Mucosa of stomach (tissue), 1 donor: ENCODE measurements around the gene DDX31.

Source experiments
- H3K27me3 ChIP-seq: one replicate; pipeline ENCODE4 v1.7.0; 2013; ENCODE audit warnings: mild to moderate bottlenecking, low read length; ENCODE audit not compliant: control insufficient read depth, insufficient read depth
- H3K36me3 ChIP-seq: one replicate; pipeline ENCODE4 v1.7.0; 2013; ENCODE audit warnings: low read length; ENCODE audit not compliant: control insufficient read depth, insufficient read depth
- H3K4me1 ChIP-seq: one replicate; pipeline ENCODE4 v1.7.0; 2013; ENCODE audit warnings: mild to moderate bottlenecking, low read length; ENCODE audit not compliant: control insufficient read depth, insufficient read depth
- H3K4me3 ChIP-seq: one replicate; pipeline ENCODE4 v1.7.0; 2013; ENCODE audit warnings: low read length
- H3K9ac ChIP-seq: one replicate; pipeline ENCODE4 v1.7.0; 2013; ENCODE audit warnings: mild to moderate bottlenecking, low read length, moderate library complexity
- H3K9me3 ChIP-seq: one replicate; pipeline ENCODE4 v1.7.0; 2013; ENCODE audit warnings: mild to moderate bottlenecking, low read length, moderate library complexity; ENCODE audit not compliant: control insufficient read depth
- donor health status: Pancreatic carcinoma.

DDX31 gene

DNA sequence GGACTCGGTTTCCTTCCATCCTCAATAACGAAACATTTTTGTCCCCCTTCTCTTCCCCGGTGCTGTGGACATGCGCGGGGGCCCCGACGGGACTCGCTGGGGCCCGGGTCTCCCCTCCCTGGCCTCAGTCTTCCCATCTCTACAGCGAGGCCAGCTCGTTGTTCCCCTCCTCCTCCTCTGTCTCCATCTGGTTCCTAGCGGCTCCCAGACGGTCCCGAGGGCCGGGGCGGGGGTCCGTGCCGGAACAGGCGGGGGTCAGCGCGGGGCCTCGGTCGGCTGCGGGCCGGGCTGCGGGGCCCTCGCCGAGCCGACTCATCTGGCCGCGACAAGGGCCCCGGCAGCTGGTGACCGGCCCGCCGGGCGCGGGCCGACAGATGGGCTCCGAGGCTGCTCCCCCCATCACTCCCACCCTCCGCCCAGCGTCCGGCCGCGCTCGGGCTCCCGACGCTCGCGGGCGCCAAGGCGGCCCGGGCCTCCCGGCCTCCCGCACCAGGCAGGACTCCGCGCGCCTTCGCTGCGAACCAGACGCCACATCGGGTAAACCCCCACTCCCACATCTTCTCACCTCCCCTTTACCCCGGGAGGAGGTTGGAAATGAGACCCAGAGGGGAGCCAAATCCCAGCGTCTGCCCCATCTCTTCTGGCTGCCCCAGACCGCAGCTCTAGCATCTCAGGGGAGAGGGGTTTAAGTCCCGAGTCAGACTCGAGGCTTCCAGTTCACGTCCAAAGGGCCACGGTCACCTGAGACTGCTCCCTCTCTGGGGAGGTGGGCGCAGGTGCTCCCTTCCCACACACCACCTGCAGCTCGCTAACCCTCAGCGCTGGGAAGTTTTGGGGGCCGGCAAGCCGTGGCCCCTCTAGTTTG is 79.2 kb downstream of the DDX31 start:
- Histone ChIP-seq H3K9ac (no peak overlapping the region), H3K36me3 (no peaks in the 10 kb centered on the region), H3K4me1 (no peaks in the 10 kb centered on the region), H3K9me3 (no peaks in the 10 kb centered on the region), H3K4me3 (no peak overlapping the region), H3K27me3 (peaks cover 66% of the 10 kb centered on the region)

DNA sequence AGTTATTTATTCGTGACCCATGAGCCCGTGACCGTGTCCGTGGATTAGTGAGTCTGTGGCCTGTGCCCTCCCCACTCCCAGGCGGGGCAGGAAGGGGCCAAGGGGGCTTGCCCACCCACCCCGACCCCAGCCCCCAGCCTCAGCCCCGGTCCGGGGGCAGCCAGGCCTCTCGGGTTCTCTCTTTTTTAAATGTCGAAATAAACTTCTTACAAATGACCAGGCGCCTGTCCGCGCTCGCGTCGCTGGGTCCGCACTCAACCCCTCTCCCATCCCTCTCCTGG is 79.8 kb downstream of the DDX31 start:
- Histone ChIP-seq H3K4me3 (no peak overlapping the region), H3K36me3 (no peaks in the 10 kb centered on the region), H3K9me3 (no peaks in the 10 kb centered on the region), H3K4me1 (no peaks in the 10 kb centered on the region), H3K27me3 (peaks cover 71% of the 10 kb centered on the region), H3K9ac (no peak overlapping the region)

DNA sequence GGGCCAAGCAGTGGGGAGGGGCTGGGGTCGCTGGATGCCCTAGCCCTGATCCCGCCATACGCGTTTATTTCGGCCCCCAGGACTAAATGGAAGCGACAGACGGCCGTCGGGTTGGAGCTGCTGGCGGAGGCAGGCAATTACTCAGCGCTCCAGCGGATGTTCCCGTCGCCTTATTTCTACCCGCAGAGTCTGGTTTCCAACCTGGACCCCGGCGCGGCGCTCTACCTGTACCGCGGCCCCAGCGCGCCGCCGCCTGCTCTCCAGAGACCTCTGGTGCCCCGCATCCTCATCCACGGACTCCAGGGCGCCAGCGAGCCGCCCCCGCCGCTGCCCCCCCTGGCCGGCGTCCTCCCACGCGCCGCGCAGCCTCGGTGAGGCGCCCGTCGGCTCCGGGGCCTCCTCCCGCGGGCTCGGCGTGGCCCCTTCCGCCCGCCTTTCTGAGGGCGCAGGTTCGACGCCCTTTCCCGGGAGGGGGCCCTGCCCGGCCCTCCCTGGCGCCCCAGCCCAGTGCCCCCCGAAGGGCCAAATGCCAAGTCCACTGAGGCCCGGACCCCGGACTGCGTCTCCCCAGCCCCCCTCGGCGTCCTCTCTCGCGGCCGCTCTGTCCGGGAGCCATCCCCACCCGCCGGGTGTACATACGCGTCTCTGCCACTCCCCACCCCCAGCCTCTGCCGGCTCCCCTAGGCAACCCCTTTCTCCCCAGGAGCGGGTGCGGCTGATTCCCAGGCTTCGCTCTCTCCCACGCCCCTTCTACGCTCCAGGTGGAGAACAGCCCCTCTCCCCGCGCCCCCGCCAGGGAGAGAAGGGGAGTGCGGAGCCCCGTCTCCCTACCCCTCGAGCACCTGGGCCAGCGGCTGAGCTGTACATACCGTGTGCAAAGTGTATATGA is 80.4 kb downstream of the DDX31 start:
- no peak overlapping the region for H3K4me3 ChIP-seq

GRCh38 chr9:132588501-132589147 is 81.2 kb downstream of the DDX31 start:
- Histone ChIP-seq H3K27me3 (peaks cover 85% of the 10 kb centered on the region), H3K36me3 (no peaks in the 10 kb centered on the region), H3K9ac (no peak overlapping the region), H3K4me3 (no peak overlapping the region), H3K9me3 (no peaks in the 10 kb centered on the region), H3K4me1 (no peaks in the 10 kb centered on the region)

More for the DNA sequence above, 80.4 kb downstream of the DDX31 start:
- H3K27me3 ChIP-seq, result peaks cover 77% of the 10 kb centered on the region
- no peaks in the 10 kb centered on the region for H3K36me3 ChIP-seq
- H3K9me3 ChIP-seq, result no peaks in the 10 kb centered on the region
- no peaks in the 10 kb centered on the region for H3K4me1 ChIP-seq
- H3K9ac ChIP-seq, result no peak overlapping the region

- Histone ChIP-seq H3K27me3 (peaks cover 90% of the 10 kb centered on the region), H3K36me3 (no peaks in the 10 kb centered on the region), H3K9ac (no peak overlapping the region), H3K4me3 (no peak overlapping the region), H3K4me1 (no peaks in the 10 kb centered on the region), H3K9me3 (no peaks in the 10 kb centered on the region)
These were observed 81.7 kb downstream of the DDX31 start for GRCh38 chr9:132588098-132588497.

GRCh38 chr9:132587592-132587955 is 82.2 kb downstream of the DDX31 start:
- Histone ChIP-seq H3K4me1 (no peaks in the 10 kb centered on the region), H3K4me3 (no peak overlapping the region), H3K9ac (no peak overlapping the region), H3K9me3 (no peaks in the 10 kb centered on the region), H3K27me3 (peaks cover 95% of the 10 kb centered on the region), H3K36me3 (no peaks in the 10 kb centered on the region)

GRCh38 chr9:132586830-132587591 is 82.8 kb downstream of the DDX31 start:
- Histone ChIP-seq H3K4me3 (no peak overlapping the region), H3K9me3 (no peaks in the 10 kb centered on the region), H3K36me3 (no peaks in the 10 kb centered on the region), H3K4me1 (peaks cover under 1% of the 10 kb centered on the region), H3K27me3 (peaks cover 96% of the 10 kb centered on the region), H3K9ac (no peak overlapping the region)

DNA sequence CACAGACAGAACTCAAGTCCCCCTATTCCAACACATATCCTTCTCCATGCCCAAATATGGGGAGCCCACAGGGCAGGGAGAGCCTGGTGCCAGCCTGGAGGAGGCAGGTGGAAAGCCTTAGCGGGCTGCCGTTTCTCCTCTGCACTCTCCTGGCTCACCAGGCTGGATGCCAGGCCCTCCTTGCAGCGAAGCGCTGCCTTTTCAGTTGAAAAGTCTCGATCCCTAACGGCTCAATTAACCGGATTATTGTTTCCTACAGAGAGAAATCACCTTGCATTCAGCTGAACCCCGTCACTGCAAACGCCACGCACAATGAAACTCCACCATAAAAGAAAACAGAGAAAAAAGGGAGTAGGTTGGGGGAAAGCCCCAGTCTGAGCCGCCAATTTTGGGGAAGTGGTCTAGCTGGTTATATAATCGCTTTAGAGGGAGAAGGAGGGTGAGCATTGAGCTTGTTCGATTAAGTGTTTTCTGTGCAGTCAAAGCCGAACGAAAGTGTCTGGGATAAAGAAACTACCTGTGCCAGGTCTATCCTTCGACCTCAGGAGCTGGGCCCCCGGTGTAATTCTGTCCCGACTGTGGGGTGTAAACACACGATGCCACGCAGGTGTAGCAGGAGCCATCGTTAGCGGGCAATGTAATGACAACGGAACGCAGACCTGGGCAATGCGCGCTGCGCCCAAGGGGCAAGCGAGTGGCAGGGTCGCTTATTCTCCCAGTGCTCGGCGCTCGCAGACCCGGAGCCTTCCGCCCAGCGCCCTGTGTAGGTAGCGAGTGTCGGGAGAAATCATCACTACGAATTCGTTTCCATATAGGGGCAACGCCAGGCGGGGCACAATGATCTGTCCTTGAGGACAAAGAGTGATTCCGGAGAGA is 83.6 kb downstream of the DDX31 start:
- H3K4me3 ChIP-seq, result no peak overlapping the region
- peaks cover 97% of the 10 kb centered on the region for H3K27me3 ChIP-seq

DNA sequence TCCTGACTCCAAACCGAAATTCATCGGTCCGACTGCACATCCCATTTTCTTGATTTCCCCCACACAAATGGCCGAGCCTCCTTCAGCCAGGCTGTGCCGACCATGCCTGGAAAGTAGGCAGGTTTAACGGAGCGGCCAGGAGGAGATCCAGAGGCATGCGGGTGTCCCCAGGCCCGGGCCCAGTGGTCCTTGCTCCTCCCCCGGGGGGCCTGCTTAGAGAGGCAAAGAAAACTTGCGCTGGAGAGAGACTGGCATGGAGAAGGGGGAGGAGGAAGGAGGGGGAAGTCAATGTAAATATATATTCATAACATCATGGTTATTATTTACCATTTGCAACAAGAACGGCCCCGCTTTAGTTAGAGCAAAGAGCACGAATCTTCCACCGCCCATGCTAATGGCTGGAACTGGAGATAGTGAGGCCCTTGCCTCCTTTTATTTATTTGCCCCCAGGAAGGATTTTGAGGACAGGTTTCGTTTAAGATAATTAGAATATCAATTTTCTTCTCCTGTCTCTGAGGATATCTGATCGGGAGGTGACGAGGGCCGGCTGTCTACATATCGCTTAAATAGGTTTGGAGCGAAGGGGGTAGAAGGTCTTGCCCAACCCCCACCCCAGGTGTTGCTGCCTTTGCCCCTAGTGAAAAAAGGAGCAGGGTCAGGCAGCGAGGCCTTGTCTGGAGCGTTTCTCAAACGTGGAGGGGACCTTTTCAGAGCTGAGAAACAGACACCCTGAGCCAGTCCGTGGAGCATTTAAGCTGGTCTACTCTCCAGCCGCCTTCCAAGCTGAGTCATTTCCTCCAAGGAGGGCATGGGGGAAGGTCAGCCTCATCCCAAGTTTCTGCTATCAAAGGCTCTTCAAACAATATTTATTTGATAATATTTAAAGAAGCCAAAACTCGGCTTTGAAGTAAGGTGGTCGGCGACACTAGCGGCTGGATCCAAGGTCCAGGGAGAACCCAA is 84.9 kb downstream of the DDX31 start:
- peaks cover 98% of the 10 kb centered on the region for H3K27me3 ChIP-seq
- H3K4me3 ChIP-seq, result no peak overlapping the region
- H3K9me3 ChIP-seq, result no peaks in the 10 kb centered on the region
- peaks cover 6% of the 10 kb centered on the region for H3K4me1 ChIP-seq
- H3K9ac ChIP-seq, result no peak overlapping the region
- H3K36me3 ChIP-seq, result no peaks in the 10 kb centered on the region

More for the DNA sequence above, 83.6 kb downstream of the DDX31 start:
- H3K9ac ChIP-seq, result no peak overlapping the region
- no peaks in the 10 kb centered on the region for H3K36me3 ChIP-seq
- H3K4me1 ChIP-seq, result peaks cover 6% of the 10 kb centered on the region
- H3K9me3 ChIP-seq, result no peaks in the 10 kb centered on the region

DNA sequence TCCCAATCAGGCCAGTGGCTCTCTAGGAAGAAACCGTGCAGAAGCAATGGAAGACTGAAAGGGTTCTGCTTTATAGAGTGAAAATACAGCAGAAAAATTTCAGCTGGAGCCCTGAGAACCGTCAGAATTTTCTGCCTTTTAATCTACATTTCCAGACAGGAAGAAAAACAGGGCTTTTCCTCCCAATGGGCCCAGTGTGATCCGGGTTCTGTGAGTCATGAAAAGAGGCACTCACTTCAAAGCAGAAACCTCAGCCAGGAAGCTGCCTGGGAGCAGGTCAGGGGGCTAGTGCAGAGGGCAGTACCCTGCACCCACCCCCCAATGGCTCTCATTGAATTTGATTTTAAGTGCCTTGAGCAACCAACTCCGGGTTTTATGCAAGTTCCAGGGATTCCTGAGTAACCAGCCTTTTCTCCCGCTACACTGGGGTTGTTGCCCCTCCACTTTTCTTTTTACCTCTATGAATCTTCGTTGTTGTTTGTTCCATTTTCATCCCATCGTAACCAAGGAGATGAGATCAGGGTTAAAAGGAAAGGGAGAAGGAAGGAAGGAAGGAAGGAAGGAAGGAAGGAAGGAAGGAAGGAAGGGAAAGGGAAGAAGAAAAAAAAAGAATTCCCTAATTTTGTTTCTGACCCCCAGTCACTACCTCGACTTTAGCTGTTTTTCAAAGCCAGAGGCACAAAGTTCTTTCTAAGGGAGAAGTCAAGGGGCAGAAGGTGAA is 86.0 kb downstream of the DDX31 start:
- H3K9ac ChIP-seq, result no peak overlapping the region
- peaks cover 98% of the 10 kb centered on the region for H3K27me3 ChIP-seq
- H3K36me3 ChIP-seq, result no peaks in the 10 kb centered on the region
- no peak overlapping the region for H3K4me3 ChIP-seq
- H3K9me3 ChIP-seq, result no peaks in the 10 kb centered on the region
- H3K4me1 ChIP-seq, result peaks cover 6% of the 10 kb centered on the region
